HG03521 (cell line): ENCODE measurements around the gene TCP11.

Source experiments
- ATAC-seq: cut with Tn5 transposase; IDR thresholded peaks from one replicate; pipeline ENCODE4 v1.9.1; 2021; ENCODE audit warnings: mild to moderate bottlenecking, moderate library complexity; ENCODE audit not compliant: unreplicated experiment

Gene TCP11

GRCh38 chr6:35173427-35174087 is 32.4 kb upstream of the TCP11 start:
- no peak for ATAC-seq

- no peak for ATAC-seq
These were observed 31.9 kb upstream of the TCP11 start for GRCh38 chr6:35173044-35173426.

GRCh38 chr6:35170891-35171290 is 29.8 kb upstream of the TCP11 start:
- no peak for ATAC-seq

GRCh38 chr6:35170166-35170565 is 29.0 kb upstream of the TCP11 start:
- ATAC-seq = no peak

DNA sequence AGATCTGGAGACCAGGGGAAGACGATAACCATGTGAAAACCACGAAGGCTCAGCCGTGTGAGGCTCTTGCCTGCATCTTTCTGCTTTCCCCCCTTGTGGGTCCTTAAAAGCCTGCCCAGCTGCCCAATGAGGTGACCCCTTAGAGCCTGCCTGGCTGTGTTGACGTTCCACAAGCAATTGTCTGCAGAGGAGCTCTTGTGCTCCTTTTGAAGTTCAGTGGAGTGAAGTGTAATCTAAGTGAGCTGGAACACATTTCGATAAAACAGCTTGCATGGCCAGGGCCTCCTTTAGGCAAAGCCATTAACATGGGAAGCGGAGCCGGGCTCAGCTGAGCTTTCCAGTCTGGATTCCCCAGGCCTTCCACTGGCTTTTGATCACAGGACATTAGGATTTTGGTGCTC is 27.3 kb upstream of the TCP11 start:
- no peak for ATAC-seq

DNA sequence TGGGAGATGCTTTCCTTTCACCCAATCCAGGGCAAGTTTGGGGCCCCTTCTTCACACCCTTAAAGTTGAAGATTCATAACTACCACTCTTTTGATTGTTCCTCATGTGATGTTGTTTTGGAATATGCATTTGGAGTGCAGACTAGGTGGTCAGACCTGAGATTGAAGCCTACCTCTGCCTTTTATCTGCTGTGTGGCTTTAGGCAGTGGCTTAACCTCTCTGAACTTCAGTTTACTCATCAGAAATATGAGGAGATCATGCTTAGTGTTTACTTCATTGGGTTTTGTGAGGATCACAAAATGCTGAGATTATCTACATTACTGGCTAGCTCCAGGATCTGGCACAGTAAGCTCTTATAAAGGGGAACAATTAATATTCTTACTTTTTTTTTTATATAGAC is 26.4 kb upstream of the TCP11 start:
- no peak for ATAC-seq

- no peak for ATAC-seq
These were observed 25.4 kb upstream of the TCP11 start for GRCh38 chr6:35166520-35166919.

DNA sequence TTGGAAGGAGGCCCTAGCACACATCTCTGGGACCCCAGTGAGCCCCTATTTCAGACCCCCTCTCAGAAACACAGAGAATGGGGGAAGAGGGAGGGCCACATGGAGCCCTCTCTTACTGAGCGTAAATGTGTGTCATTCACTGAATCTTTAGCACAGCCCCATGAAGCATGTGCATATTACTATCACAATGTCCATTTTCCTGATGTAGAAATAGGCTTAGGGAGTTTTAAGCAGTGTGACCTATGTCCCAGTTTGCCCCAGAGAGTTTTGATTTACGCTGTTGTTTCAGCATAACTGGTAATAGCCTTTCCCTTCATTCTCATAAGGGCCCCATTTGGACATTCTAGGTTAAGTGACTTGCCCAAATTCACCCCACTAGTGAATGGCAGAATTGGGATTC is 25.0 kb upstream of the TCP11 start:
- no peak for ATAC-seq

GRCh38 chr6:35165630-35166071 is 24.5 kb upstream of the TCP11 start:
- no peak for ATAC-seq

- no peak for ATAC-seq
These were observed 23.7 kb upstream of the TCP11 start for GRCh38 chr6:35164868-35165267.

DNA sequence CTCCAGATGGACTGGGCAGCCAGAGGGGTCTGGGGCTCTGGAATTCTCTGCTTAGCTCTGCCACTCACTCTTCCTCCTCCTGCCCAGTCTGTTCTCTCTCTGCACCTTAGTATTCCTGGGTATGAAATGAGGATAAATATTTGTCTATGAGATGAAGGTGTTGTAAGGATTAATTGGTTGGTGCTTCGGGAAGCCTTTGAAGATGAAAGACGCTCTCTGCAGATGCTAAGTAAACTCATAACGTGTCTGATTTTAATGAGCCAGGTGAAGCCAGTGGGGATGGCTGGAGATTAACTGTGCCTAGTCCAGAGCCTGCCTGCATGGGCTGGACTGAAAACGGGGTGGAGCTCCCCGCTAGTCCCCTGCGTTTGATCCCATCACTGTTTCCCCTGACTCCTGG is 23.1 kb upstream of the TCP11 start:
- no peak for ATAC-seq

DNA sequence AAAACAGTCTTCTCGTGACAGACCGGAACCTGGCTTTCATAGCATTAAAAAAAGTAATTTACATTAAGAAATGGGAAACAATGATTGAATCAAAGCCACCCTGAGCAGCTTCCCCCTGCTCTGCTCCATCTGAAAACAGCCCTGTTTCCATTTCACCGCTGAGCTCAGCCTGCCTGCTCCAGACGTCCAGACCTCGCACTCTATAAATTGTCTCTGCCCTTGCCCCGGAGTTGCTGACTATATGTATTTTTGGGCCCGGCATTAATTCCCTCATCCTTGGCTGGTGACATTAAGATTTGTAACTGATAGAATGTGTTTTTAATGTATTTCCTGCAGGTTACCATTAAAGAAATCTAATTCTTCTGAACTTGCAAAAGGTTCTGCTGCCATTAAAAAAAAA is 22.7 kb upstream of the TCP11 start:
- no peak for ATAC-seq

DNA sequence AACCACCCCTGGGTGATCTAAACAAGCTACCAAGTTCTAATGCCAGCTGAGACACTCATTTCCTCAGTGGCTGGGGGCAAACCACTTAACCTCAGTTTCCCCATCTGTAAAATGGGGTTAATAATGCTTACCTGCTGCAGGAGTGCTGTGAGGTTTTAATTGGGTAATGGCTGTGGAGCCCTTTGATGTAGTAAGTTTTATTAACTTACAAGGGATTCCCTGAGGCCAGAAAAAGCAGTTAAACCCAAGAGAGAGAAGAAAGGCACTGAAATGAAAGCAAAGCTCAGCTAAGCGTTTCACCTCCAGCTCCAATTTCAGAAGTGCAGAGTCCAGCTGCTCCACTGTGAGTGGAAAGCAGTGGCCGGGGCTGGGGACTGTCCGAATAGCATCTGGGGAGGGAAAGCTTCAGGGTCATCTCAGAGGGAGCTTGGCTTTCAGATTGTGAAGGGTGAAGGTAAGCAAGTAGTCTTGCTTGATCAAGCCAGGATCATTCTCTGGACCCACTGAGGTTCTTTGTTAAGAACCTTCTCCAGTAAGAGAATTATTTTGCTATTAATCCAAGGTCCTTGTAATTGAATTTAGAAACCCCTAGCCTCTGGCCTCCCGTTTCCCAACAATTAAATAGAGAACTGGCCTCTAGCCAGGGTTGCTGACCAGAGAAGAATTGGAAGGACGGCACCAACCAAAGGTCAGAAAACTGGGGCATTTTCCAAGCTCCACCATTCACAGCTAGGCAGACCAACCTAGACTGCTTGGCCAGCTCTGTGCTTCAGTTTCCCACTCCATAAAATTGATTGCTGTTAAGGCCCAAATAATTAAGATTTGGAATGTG is 20.9 kb upstream of the TCP11 start:
- no peak for ATAC-seq

DNA sequence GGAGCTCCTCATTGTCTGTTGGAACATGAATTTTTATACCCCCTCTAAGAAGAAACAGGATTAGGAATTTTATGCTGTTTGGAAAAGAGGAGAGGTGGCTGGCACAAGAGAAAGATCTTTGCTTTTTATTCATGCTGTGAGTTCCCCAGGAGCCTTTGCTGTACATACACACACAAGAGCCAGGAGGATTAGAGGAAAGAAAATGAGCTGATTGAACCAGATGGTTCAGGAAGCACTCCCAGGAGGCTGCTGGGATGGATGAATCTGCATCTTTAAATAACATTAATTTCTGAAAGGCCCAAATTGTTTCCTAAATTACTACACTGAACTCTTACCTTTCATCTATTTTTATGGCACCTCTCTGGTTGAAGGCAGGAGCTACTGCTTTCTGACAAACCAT is 20.1 kb upstream of the TCP11 start:
- no peak for ATAC-seq

DNA sequence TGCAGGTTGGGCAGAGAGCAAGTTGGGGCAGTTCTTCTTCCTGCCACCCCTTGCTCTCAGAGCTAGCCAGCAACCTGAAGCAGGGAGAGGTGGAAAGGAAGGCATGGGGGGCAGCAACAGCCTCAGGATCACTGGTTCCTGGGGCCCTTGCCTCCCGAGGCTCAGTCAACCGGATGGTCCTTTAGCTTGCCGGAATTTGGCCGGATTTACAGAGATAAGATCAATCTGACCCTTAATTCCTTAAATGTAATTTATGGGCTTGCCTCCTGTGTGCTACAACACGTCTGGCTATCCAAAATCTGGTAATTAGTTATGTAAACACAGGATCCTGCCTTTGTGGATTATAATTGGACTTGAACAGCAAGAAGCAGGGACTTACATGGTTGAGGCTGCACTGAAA is 19.5 kb upstream of the TCP11 start:
- no peak for ATAC-seq

GRCh38 chr6:35158520-35158919 is 17.4 kb upstream of the TCP11 start:
- ATAC-seq = no peak

DNA sequence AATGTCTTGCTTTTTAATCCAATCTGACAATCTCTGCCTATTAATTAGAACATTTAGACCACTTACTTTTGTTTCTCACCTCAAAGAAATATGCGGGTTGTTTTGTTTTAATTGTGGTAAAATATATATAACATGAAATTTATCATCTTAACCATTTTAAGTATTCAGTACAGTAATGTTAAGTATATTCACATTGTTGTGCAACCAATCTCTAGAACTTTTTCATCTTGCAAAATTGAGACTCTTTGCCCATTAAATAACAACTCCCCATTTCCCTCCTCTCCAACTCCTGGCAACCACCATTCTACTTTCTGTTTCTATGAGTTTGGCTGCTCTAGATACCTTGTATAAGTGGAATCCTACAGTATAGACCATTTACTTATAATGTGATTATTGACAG is 13.8 kb upstream of the TCP11 start:
- ATAC-seq = no peak

DNA sequence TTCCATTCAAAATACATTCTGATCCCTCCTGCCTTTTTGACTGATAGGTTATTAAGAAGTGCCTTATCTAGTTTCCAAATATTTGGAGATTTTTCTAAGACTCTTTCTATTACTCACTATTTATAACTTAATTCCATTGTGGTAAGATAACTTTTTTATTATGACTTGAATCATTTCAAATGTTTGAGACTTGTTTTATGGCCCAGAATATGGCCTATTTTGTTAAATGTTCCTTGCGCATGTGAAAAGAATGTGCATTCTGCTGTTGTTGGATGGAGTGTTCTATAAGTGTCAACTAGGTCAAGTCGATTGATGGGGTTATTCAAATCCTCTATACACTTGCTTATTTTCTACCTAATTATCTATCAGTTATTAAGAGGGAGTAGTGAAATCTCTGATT is 13.1 kb upstream of the TCP11 start:
- no peak for ATAC-seq

GRCh38 chr6:35152067-35152707 is 11.0 kb upstream of the TCP11 start:
- ATAC-seq = no peak

- ATAC-seq = no peak
These were observed 10.3 kb upstream of the TCP11 start for GRCh38 chr6:35151466-35151865.

GRCh38 chr6:35149891-35150566 is 8.9 kb upstream of the TCP11 start:
- no peak for ATAC-seq
